HUES6 (cell line): ENCODE results near the gene DPH3.

Experiments used
- H3K27ac ChIP-seq: 2 replicates; pipeline ENCODE4 v1.7.0; 2013; ENCODE audit warnings: low read depth, mild to moderate bottlenecking, low read length, inconsistent platforms
- H3K27me3 ChIP-seq: 2 replicates; pipeline ENCODE4 v1.6.1; 2013; ENCODE audit warnings: low read length; ENCODE audit not compliant: control insufficient read depth, insufficient read depth
- H3K36me3 ChIP-seq: 2 replicates; pipeline ENCODE4 v1.6.1; 2013; ENCODE audit warnings: low read length; ENCODE audit not compliant: control insufficient read depth, insufficient read depth
- H3K4me1 ChIP-seq: 2 replicates; pipeline ENCODE4 v1.6.1; 2013; ENCODE audit warnings: low read length; ENCODE audit not compliant: control insufficient read depth, insufficient read depth
- H3K4me3 ChIP-seq: 2 replicates; pipeline ENCODE4 v1.5.1; 2013; ENCODE audit warnings: low read depth, low read length
- H3K9ac ChIP-seq: one replicate; pipeline ENCODE4 v1.6.1; 2013; ENCODE audit warnings: mild to moderate bottlenecking, low read length
- H3K9me3 ChIP-seq: 2 replicates; pipeline ENCODE4 v1.6.1; 2013; ENCODE audit warnings: low read depth, low read length; ENCODE audit not compliant: control insufficient read depth, insufficient read depth

The DPH3 gene

DNA sequence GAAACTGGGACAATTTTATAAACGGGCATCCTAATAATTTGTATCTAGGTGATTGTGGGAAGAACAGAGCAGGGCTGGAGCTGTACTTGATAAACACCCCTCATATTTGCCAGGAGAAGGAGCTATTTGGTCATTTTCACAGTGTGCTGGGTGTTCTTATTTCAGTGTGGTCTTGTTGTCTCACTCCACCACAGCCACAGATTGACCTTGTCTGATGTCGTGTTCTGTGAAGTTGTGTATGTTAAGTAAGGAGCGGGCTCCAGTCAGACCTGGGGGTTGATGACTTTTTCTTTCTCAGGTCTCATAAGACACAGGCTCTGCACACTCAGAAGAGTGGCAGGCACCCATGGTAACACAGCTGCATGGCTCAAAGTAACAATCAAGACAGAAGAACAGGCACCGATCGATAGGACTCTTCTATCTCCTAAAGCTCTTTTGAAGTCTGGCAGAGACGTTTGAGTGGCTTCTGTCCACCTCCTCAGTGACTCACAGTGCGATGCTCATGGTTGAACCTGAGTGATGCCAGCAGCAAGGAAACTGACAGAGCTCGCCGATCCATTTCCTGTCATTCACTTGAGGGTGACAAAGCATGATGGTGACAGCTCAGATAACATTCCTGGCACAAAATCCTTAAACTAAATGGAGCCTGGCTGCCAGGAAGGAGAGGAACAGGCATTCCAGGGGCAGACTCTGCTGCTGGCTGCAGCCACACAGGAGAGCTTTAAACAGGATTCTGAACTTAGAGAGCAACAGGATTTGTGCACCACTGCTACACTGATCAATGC, 20.8 kb downstream of the DPH3 start:
- no peaks in the 10 kb centered on the region for H3K27me3 ChIP-seq
- no peak overlapping the region for H3K4me3 ChIP-seq
- peaks cover 11% of the 10 kb centered on the region for H3K4me1 ChIP-seq
- H3K9ac ChIP-seq = no peak overlapping the region
- no peaks in the 10 kb centered on the region for H3K9me3 ChIP-seq
- no peaks in the 10 kb centered on the region for H3K36me3 ChIP-seq
- H3K27ac ChIP-seq = no peak overlapping the region

DNA sequence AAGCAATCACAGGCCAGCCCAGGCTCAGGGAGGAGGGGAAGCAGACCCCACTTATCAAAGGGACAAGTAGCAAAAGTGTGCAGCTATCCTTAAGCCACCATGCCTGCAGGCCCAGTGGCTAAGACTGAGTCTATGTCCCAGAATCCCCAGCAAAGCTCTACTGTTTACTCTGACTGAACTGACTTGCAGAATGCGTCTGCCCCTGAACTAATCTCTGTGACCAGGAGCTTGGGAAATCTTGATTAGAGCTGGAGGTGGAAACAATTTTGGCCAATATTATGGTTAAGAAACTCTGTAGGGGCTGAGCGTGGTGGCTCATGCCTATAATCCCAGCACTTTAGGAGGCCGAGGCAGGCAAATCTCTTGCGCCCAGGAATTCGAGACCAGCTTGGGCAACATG, 22.6 kb downstream of the DPH3 start:
- H3K4me1 ChIP-seq = 0 out of 2 replicates have a peak, but pooled peaks cover 5% of the 10 kb centered on the region
- H3K9me3 ChIP-seq = no peaks in the 10 kb centered on the region

DNA sequence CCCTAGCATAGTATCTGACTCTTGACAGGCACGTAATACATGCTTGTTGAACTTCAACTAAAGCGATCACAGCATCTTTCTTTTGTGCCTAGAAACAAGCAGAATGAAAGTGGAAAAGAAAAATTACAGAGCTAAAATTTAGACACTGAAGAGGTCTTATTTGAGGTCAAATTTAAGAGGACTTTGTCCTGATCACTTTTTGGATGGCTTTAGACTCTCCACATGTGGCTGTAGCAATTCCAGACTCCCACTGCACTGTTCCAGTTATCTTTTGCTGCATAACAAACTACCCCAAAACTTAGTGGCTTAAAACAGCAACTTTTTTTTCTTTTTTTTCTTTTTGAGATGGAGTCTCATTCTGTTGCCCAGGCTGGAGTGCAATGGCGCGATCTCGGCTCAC, 23.5 kb downstream of the DPH3 start:
- H3K4me1 ChIP-seq = 0 out of 2 replicates have a peak, but pooled peaks cover 5% of the 10 kb centered on the region
- no peaks in the 10 kb centered on the region for H3K9me3 ChIP-seq
- H3K4me3 ChIP-seq = no peak overlapping the region
- no peaks in the 10 kb centered on the region for H3K36me3 ChIP-seq
- no peak overlapping the region for H3K27ac ChIP-seq
- H3K9ac ChIP-seq = no peak overlapping the region
- no peaks in the 10 kb centered on the region for H3K27me3 ChIP-seq

More for the DNA sequence above, 22.6 kb downstream of the DPH3 start:
- H3K27me3 ChIP-seq = no peaks in the 10 kb centered on the region
- H3K27ac ChIP-seq = no peak overlapping the region
- H3K4me3 ChIP-seq = no peak overlapping the region
- no peaks in the 10 kb centered on the region for H3K36me3 ChIP-seq
- H3K9ac ChIP-seq = no peak overlapping the region

DNA sequence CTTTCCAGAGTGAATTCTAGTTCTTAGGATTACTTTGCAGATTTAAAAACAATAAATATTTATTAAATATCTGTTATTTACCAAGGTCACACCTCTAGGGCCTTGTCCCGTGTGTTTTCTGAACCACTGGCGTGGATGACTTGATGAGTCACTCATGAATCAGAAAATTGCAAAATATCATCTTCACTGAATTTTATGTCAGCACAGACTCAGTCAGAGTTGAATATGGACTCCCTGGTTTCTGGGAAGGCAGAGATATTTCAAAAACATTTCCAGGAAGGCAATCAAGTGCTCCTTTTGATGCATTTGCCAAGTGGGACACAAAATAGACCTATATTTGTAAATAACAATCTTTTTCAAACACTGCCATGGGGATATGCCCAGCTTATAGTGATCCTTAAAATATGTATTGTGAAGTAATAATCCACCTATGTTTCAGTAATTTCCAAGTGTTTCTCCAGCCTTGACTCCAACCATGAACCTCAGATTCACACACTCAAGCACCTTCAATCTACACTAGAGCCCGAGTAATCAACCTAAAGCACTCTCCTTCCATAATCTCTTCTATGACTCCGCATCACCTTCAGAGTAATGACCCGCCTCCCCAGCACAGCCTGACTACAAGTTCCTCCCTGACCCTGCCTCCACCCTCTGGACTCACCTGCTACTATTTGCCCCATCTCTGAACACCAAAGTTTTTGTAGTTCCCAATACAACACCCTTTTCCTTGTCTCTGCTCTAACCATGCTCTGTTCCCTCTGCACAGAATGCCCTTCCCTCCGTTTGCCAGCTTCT, 24.3 kb downstream of the DPH3 start:
- Histone ChIP-seq H3K27ac (no peak overlapping the region), H3K9ac (no peak overlapping the region), H3K4me1 (no peaks in the 10 kb centered on the region), H3K4me3 (no peak overlapping the region), H3K9me3 (no peaks in the 10 kb centered on the region), H3K36me3 (no peaks in the 10 kb centered on the region), H3K27me3 (no peaks in the 10 kb centered on the region)

DNA sequence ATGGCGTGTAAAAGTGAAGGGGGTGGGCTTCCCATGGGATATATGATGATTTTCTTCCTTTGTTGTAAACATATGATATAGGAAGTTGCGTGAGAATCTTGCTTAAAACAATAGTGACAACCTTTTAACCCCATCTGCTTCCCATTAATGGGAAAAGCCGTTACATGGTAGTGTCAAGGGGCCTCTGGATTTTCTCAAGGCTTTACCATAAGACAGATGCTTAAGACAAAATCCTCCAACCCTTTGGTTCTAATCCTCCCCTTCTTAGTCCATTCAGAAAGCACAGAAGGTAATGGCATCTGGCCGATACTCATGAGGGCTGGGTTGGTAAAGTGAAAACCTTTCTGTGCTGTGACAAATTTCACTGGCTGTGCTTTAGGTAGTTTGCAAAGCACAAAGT, 25.0 kb downstream of the DPH3 start:
- H3K9me3 ChIP-seq = no peaks in the 10 kb centered on the region
- no peak overlapping the region for H3K27ac ChIP-seq
- H3K4me1 ChIP-seq = no peaks in the 10 kb centered on the region
- no peak overlapping the region for H3K4me3 ChIP-seq
- H3K27me3 ChIP-seq = no peaks in the 10 kb centered on the region
- H3K36me3 ChIP-seq = no peaks in the 10 kb centered on the region
- H3K9ac ChIP-seq = no peak overlapping the region

DNA sequence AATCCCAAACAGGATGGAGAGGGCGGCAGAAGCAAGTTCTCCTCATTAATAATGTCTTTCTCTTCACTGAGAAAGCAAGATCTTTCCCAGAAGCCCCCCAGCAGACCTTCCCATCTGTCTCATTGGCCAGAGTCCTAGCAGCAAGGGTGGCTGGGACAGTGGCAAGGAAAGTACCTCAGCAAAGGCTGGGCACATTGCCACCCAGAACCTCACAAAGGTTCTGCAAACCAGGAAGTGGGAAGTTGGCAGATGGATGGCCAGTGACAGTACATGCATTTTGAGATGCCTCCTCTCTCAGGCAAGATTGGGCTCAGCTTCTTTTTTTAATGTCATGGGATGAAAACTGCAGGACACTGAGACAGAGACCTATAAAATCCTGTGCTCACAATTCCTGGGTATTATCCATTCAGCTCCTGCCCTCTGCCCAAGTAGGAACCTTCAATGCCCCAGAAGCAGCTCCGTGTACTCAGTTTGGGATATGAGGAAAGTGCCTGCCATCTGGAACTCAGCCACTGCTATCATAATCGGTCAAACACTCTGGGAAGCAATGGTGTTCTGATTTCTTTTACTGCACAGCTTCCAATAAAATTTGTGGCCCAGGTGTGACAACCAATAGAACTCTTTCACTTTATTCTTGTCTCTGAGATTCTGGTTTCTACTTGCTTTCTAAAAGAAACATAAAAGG, 25.5 kb downstream of the DPH3 start:
- H3K36me3 ChIP-seq = no peaks in the 10 kb centered on the region
- no peaks in the 10 kb centered on the region for H3K9me3 ChIP-seq
- no peaks in the 10 kb centered on the region for H3K4me1 ChIP-seq
- no peak overlapping the region for H3K9ac ChIP-seq
- H3K27me3 ChIP-seq = no peaks in the 10 kb centered on the region
- no peak overlapping the region for H3K4me3 ChIP-seq
- no peak overlapping the region for H3K27ac ChIP-seq

DNA sequence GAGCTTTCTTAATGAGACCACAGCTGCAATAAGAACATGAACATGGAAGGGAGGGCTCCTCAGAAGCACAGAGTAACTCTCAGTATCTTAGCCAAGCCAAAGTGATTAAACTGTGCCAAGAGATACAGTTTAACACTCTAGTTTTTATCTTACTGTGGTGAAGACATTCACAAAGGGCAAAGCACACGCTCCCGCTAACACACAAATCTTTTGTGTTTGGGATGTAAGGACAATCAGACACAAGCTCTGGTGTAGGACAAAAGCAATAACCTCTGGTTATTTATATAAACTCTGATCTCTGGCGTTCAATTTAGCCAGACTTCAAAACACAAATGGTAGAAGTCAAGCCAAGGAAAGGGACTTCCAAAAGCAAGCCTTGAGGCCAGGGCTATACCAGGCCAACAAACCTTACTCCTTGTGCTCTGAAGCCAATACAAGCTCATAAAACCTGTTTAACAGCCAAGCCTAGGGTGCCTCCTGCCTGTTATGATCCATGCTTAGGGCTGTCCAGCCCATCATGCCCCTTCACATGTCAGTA, 27.8 kb downstream of the DPH3 start:
- Histone ChIP-seq H3K9ac (no peak overlapping the region), H3K27ac (no peak overlapping the region), H3K9me3 (no peaks in the 10 kb centered on the region), H3K4me3 (no peak overlapping the region), H3K4me1 (no peaks in the 10 kb centered on the region), H3K36me3 (no peaks in the 10 kb centered on the region), H3K27me3 (no peaks in the 10 kb centered on the region)

DNA sequence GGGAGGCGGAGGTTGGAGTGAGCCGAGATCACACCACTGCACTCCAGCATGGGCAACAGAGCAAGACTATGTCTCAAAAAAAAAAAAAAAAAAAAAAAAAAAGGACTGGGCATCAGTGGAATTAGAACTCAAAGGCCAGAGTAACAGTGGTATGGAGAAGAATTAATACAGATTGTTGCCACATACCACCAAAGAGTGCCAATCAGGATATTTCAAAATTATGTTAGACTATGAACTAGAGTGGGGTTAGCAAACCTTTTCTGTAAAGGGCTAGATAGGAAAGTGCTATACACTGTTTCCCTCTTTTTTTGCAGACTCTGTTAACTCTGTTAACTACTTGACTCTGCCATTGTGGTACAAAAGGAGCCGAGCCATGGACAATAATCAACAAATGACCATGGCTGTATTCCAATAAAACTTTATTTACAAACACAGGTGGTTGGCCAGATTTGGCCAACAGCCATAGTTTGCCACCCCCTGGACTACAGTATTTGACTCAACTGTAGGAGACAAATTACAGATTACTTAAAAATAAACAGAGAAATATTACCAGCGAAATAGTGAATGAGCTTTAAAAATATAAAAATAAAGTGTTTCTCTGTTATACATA, 28.6 kb downstream of the DPH3 start:
- Histone ChIP-seq H3K4me1 (no peaks in the 10 kb centered on the region), H3K36me3 (no peaks in the 10 kb centered on the region), H3K4me3 (no peak overlapping the region), H3K27me3 (no peaks in the 10 kb centered on the region), H3K9me3 (no peaks in the 10 kb centered on the region), H3K27ac (no peak overlapping the region), H3K9ac (no peak overlapping the region)

DNA sequence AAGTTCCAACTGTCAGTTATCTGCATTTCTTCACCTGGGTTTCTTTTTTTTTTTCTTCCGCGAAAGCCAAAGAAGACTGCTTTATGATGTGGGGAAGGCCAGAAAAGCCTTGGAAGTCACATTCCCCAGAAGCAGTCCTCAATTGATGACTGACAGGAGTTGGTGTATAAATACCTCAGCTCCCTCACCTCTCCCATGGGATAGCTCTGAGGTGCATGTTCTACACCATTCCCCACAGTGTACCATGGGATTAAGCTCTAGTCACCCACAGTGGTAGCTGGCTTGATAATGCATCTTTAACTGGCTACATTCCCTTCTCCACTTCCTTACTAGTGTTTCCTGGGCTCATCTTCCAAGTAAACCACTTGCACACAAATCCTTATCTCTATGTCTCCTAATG, 30.5 kb downstream of the DPH3 start:
- Histone ChIP-seq H3K4me3 (no peak overlapping the region), H3K27ac (no peak overlapping the region), H3K9ac (no peak overlapping the region), H3K9me3 (no peaks in the 10 kb centered on the region), H3K36me3 (no peaks in the 10 kb centered on the region), H3K27me3 (no peaks in the 10 kb centered on the region), H3K4me1 (no peaks in the 10 kb centered on the region)

DNA sequence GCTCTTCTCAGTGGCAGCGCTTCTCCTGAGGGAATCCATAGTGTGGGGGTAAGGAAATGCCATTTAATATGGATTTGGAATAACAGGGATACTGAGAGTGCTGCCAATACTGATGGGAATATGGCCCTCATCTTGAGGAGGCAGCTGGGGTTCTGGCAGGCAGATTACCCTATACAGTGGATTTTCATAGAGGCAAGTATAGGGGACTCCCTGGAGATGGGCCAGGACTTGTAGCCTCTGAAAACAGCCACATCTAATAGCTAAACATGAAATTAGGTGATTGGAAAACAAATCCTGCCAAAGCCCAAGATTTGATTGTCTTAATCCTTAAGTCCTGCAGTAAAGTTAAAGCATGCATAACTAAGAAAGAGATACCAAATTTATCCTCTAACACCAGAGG, 30.9 kb downstream of the DPH3 start:
- Histone ChIP-seq H3K4me3 (no peak overlapping the region), H3K36me3 (no peaks in the 10 kb centered on the region), H3K9me3 (no peaks in the 10 kb centered on the region), H3K27me3 (no peaks in the 10 kb centered on the region), H3K27ac (no peak overlapping the region), H3K9ac (no peak overlapping the region), H3K4me1 (no peaks in the 10 kb centered on the region)
